Renal cortex interstitium (tissue), 11 donors: ENCODE data around the gene CYP17A1. TPM values are rescaled to one million over a fixed set of nuclear protein-coding genes. Genes with fewer than 3 reads are reported as not detected.

ENCODE experiments used
- DNase-seq, 11 donors: peaks; one replicate each; pipeline ENCODE4 v3.0.0-alpha.2; 2013; ENCODE audit warnings: low read depth in 9 of 11, low spot score in 4 of 11; ENCODE audit errors: extremely low read depth in 1 of 11
- polyA plus RNA-seq, 3 donors: library from polyadenylated mRNA; unstranded; fragments of 120-200 nt; gene quantifications; one replicate each; pipeline ENCODE4 v1.2.1, GENCODE V29; 2013; ENCODE audit not compliant: insufficient read length in 3 of 3

CYP17A1 gene
- polyA plus RNA-seq, 3 donors, result 0.39 to 0.66 (median 0.54) TPM

DNA sequence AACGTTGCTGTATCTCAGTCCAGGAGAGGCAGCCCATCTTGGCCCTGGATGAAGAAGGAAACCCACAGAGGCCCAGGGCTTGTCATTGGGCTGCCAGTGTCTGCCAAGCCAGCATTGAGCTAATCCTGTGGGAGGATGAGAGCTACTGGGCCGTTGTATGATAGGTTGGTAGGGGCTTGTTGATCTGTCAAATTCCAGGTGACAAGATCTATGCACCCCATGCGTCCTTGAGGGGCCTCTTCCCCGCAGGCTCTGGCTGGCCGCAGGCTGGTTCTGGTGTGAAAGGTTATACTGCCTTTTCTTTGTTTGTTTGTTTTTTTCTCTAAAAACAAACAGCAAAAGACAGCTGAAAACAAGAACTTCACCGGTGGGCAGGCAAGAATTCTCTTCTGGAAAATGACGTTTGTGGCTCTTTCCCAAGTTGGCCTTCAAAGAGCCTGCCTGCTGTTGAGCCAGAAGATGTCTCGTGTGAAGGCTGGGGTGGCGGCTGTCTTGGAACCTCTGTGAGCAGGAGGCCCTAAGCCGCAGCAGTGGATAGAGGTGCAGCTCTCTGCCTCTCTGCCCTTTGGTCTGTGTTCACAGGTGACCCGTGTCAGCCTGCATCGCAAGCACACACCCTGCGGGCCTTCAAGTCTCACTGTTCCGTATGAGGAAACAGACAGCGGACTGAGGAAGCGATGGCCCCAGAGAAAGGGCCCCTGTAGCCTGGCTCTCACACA, 23.3 kb downstream of the CYP17A1 start:
- no peak for DNase-seq

DNA sequence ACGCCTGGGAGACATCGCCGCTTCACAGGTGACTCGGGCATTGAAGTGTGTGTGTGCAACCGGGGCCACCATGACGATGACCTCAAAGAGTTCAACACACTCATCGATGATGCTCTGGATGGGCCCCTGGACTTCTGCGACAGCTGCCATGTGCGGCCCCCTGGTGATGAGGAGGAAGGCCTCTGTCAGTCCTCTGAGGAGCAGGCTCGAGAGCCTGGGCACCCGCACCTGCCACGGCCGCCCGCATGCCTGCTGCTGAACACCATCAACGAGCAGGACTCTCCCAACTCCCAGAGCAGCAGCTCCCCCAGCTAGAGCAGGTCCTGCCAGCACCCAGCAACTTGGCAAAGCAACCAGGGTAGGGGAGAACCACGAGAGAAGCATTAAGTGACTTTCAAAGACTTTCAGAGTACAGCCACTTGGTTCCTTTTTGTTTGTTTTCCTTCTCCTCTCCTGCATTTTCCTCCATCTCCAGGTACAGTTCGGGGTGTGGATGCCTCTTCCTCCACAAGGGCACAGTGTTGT, 24.1 kb downstream of the CYP17A1 start:
- no peak for DNase-seq

DNA sequence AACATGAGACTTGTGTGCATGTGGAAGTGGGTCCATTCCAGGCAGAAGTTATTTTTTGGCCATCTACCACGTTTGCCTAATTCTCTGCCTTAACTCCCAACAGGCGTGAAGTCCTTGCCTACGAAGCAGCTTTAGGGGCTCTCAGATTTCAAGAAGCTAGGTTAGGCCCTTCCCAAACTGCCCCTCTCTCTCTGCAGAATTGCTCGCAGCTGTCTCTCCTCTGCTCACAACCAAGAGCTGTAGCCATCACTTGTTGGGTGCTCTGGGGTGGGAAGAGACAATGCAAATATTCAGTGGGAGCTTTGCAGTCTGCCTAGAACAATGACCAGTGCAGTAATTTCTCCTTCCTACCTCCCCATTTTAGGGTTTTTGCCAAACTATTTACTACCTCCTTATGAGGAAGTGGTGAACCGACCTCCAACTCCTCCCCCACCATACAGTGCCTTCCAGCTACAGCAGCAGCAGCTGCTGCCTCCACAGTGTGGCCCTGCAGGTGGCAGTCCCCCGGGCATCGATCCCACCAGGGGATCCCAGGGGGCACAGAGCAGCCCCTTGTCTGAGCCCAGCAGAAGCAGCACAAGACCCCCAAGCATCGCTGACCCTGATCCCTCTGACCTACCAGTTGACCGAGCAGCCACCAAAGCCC, 24.9 kb downstream of the CYP17A1 start:
- DNase-seq, result no peak

DNA sequence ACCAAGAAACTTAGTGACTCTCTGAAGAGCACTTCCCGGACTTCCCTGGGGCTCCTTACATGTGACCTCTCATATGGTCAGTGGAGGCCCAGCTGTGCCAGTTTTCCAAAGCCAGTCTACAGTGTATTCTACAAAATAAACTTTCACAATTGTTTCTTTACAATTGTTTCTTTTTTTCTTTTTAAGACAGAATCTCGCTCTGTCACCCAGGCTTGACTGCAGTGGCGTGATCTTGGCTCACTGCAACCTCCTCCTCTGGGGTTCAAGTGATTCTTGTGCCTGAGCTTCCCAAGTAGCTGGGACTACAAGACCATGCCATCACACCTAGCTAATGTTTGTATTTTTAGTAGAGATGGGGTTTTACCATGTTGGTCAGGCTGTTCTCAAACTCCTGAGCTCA, 25.9 kb downstream of the CYP17A1 start:
- DNase-seq, result no peak

DNA sequence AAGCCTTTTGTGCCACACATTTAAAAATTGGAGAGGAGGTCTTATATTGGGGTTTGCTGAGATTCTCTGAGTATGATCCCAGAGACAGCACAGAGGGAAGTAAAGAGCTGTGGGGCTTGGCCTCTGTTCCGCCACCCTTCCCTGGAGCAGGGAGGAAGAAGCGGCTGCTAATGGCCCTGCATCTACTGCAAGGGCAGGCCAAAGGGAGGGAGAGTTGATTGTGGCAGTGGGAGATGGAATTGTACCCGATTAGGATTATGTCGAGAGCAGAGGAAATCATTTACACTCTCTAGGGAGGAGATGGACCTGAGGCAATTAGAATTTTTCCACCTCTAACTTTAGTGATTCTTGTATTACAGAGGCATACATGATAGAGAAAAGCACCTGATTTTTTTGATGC, 28.8 kb downstream of the CYP17A1 start:
- DNase-seq, result no peak

DNA sequence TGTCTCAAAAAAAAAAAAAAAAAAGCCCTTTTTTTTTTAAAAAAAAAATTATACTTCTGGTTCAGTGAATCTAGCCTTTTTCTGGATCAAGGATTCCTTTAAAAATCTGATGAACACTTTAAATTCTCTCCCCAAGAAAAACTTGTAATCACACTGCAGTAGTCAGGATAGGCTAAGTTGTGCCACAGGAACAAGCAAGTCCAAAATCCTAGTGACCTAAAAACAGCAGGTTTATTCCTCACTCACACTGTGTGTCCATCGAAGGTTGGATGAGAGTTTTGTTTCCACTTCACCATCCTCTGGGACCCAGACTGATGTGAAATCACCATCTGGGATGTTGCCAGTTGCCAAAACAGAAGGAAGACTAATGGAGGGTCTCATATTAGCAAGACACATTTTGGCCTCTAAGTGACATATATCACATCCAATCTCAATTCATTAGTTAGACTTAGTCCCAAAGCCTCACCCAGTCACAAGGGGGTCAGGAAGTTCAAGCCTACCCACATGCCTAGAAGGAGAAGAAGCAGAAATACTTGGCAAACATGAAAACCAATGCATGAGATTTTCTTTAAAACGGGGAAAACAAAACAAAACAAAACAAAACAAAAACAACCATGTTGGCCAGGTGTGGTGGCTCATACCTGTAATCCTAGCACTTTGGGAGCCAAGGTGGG, 32.7 kb downstream of the CYP17A1 start:
- no peak for DNase-seq

DNA sequence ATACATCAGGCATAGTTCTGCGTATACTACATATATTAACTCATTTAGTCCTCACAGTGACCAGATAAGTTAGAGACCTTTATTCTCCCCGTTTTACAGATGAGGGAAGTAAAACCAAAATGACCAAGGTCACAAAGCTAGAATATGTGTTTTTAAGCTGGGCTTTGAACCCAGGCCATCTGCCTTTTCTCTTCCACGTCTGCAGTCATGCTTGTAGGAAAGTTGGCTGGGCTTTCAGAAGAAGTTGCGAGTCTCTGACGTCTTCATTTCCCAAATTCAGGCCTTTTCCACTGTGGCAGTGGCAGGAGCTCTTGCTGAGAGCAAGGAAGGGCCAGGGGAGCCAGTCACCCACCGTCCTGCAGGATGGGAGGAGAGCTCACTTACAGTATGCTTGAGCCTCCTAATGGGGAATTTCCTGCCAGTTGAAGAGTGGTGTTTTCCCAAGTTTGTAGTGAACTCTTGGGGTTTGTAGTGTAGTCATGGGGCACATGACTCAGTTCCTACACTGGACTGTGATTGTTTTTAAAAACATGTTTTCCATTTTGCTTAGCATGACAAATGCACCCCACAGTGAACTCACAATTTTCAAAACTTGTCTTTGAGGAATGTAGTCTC, 34.2 kb downstream of the CYP17A1 start:
- DNase-seq, result no peak

DNA sequence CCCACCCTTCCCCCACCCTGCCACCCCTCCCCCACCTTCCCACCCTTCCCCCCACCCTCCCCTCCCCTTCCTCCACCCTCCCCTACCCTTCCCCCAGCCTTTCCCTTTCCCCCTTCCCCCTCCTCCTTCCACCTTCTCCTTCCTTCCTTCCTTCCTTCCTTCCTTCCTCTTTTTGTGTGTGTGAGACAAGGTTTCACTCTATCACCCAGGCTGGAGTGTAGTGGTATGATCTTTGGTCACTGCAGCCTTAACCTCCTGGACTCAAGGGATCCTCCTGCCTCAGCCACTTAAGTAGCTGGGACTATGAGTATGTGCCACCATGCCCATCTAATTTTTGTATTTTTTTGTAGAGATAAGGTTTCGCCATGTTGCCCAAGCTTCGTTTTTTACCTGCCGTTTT, 35.2 kb downstream of the CYP17A1 start:
- DNase-seq, result no peak

DNA sequence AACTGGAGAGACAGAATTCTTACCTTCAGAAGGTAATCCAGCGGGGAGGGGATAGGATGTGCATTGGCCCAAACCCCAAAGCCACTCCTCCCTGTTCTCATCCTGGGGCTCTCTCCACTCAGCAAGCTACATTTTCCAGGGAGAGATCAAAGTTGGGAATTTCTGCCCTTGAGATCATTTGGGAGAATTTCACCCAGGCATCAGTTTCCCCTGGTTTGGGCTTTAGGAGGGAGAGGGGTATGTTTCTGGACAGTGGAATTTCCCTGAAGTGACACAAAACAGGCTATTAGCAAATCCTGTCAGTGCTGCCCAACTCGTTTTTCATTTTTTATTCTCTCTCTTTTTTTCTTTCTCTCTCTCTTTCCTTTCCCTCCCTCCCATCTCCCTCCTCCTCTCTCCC, 35.7 kb downstream of the CYP17A1 start:
- DNase-seq, result no peak

DNA sequence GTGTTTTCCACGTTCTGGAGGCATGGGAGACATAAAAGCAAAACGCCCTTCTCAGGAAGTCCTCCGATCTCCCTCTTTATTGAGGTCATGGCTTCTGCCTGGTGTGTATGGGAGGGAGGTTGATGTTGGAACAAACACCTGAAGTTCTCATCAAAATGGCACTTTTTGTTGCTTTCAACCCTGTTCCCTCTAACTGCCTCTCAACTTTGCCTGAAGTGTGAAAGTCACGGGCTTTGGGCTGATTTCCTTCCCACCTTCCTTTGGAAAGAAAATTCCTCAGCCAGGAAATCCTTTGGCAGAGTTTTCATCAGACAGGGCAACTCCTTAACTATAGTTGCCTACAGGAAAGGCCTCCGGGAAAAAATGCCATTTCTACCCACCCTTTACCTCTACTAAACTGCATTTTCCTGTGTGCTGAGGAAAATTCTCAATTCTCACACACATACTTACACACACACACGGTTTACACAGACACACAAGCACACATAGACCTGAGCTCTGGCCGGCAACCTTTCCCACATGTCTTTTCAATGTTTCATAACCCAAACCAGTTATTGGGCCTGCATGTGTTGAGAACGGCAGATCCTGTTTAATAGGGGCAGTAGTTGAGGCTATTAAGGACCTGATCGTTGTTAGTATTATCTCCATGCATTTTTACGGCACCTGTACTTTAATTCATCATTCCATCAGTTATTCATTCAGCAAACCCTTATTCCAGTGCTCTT, 36.4 kb downstream of the CYP17A1 start:
- DNase-seq, result no peak

DNA sequence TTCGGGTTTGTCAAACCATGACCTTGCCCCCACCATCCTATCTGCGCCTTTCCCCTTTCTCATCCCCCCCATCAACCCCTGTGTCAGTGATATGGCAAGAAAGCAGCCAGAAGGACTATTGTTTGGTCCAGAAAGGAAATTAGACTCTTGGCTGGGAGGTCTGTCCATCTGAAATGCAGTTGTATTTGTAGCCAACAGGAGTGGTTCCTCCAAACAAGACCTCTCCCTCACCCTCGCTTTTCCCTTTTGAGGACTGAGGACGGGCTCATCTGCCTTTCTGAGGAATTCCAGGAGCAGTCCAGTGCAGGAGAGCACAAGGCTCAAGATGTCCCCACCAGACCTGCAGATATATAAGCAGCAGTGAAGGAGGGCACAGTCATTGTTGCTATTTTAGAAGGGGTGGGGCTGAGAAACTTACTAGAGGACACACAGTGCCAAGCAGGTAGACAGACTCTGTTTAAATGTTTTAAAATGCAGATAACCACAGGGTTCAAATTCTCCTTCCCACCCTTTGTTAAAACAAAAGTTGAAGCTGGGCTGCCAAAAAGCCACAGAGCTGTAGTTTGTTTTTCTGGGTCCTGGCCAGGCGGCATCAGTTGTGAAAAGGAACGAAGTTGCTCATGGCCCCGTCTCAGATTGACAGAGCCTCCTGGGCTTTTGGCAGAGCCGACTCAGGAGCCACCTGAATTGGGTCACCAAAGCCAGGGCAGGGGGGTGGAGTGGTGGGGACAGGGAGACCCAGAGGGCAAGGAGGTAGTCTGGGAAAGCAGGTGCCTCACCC, 37.3 kb downstream of the CYP17A1 start:
- DNase-seq, result no peak

DNA sequence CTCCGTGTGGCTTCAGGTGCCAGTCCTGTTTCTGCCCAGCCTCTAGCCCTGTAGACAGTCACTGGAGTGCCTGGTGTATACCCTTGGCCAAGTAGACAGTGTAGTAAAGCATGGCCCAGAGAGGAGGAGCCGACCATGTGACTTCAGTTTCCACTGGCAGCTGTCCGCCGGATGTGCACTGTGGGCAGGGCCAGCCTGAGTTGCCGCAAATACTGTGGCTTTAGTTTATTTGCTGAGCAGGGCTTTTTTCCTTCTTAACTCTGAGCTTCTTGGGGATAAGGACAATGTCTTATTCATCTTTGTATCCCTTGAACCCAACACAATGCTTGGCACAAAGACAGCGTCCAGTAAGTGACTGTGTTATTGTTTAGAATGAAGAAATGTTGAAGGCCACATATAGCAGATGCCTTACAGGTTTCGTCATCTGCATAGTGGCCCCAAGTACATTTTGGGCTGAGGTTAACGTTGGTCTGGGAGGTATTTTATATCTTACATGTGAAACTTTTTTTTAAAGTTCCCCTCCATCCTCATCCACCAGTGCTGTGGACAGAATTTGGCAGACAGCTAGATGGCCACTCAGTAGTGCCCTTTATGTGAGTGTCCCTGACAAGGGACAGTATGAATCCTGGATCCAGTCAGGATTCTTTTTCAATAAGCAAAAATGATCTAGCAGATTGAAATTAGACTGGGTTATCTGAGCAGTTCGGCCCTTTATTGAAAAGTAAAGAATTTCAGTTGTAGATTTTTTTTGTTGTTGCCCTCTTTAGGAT, 40.6 kb downstream of the CYP17A1 start:
- no peak for DNase-seq

DNA sequence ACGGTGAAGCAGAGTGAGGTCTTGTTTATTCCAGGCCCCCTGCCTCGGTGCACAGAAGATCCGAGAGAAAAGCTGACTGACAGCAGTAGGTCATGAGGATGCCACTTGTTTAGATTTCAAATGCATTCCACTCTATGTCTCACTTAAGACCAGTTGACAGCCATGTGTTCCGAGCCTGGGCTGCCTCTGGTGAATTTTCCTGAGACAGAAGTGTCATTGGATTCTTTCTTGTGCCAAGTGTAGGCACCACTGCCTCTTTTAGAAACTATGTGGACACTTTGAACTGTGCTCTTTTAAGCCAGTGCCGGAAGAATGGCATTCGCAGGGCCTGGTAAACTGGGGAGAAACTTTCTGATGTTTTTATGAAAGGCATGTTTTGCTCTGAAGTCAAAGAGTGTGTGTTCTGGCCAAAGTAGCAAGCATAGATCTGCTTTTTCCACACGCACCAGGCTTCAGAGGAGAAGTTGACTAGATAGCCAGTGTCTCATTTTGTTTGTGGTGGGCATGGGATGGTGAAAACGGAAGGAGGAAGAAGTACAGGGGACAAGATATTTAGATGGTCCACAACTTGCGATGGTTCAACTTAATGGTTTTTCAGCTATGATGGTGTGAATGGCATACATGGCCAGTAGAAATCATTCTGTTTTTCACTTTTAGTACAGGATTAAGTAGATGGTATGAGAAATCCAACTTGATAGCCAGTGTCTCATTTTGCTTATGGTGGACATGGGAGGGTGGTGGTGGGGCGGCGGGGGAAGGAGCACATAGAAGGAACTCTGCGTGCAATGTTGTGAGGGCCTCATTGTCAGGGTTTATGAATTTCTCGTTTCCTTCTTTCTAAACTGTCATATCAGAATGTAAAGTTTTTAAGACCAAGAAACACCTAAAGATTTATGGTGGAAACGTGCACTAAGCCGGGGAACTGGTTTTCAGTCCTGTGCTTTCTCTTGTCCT, 41.5 kb downstream of the CYP17A1 start:
- DNase-seq, result no peak

DNA sequence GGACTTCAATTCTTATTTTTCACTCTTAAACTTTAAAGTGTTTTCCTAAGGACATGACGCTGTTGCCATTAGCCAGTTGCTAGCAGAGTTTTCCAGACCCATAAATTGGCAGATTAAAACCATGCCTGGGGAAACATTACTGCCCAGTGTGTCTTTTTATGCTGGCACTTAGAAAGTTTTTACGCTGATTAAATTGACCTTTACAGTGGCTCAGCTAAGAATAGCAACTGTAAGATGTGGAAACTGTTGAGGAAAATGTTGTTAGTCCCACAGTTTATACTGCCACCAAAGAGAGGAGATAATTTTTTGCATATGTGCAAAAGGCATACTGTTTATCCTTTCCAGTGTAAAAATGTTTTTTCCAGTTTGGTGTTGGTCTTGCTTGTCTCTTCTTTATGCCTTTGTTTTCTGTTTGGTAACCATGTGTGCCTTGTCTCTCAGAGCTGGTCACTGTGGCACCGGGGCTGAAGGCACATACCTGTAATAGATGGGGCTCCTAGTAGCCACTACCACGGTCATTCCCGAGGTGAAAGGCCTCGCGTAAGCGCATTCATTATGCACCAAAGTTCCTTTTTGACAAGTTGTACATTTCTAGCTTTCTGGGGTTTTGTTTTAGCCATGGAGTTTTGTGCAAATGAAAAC, 45.3 kb downstream of the CYP17A1 start:
- no peak for DNase-seq

DNA sequence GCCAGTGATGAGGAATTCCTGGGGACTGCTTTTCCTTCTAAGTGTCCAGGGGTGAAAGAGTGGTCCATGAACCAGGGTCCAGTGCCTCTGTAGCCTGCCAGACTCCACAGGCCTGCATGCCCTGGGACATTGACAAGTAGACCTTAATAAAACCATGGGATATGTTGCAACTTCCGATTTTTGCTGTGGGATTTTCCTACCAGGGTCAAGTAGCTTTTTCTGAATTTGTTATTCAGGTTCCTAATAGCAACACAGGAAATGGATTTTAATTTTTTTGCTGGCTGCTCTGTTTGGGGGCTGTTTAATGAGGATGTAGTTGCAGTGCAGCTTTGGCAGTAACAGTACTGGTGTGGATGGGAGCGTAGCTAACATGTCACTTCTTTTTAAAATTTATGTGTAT, 51.4 kb downstream of the CYP17A1 start:
- DNase-seq, result no peak

DNA sequence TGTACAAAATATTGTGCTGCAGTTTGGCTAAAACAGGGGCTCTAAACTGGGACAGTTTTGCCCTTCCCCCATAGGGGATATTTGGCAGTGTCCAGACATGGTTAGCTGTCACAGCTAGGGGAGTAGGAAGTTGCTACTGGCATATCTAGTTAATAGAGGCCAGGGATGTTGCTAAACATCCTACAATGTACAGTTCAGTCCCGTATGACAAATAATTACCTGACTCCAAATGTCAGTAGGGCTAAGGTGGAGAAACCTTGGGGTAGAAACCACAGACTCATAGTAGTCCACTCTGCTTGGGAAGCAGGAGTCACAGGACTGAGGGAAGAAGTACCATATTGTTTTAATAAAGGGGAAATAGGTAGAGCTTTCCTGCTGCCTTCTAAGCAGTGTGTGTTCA, 53.6 kb downstream of the CYP17A1 start:
- DNase-seq, result no peak
